Coronary artery (tissue), 2 donors: Measurements from ENCODE around the gene POLRMT.
A peak's percentile ranks its signal among the peaks of the same experiment; 100 is the strongest.

Experiments used
- DNase-seq: peaks from one replicate; pipeline ENCODE4 v3.0.0-alpha.2; 2017; ENCODE audit warnings: low spot score
- H3K27ac ChIP-seq, 2 donors: fragments of 200-600 bp; sonication (generic); one replicate each; pipeline ENCODE4 v1.5.1; 2016 to 2019
- H3K4me3 ChIP-seq: fragments of 200-600 bp; sonication (generic); 2 replicates; pipeline ENCODE4 v1.5.1; 2016; ENCODE audit warnings: mild to moderate bottlenecking, moderate library complexity
- CTCF ChIP-seq: fragments of 200-600 bp; sonication (generic); IDR thresholded peaks from one replicate; pipeline ENCODE4 v1.5.1; 2019; ENCODE audit warnings: antibody characterized with exemption

Gene POLRMT

DNA sequence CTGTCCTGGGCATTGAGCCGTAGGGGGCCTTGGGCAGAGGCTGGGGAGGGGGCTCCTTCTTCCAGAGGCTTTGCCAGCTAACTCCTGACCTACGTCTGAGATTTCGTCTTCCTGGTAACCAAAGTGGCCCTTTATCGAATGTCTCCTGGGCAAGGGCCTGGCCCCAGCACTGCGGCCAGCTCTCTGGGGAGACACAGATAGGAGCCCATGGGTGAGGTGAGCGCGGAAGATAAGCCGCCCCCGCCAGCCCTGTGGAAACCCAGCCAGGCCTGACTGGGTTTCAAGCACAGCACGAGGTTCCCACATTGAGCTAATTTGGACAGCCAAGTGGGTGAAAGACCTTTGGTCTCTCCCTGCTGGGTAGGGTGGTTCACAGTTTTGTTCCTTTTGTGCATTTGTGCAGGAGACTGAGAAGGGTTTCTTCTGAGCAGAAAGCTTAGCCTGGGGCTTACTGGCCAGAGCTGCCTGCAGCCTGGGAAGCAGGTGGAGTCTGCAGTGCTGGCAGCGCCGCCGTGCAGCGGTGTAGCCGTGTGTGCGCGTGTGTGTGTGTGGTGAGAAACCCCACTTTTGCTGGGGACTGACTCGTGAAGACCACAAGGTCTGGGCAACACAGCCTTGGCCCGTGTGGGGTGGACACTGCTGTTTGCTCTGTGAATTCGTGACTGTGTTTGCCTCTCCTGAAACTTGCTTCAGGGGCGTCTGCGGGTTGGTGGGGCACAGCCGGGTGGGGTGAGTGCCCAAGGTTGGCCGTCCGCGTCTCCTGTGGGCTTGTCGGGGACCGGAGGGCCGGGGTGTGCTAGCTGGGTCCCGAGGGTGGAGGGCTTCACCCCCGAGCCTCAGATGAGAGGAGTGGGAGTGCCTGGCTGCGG is 58.4 kb downstream of the POLRMT start:
- no peak for DNase-seq
- H3K27ac ChIP-seq, result peak overlapping the region in 1 of 2 donors; percentile 16
- no peak for TF ChIP-seq CTCF
- peak overlapping the region; percentile 56 for H3K4me3 ChIP-seq

GRCh38 chr19:573519-573825 is 59.9 kb downstream of the POLRMT start:
- no peak for TF ChIP-seq CTCF
- DNase-seq, result no peak
- Histone ChIP-seq H3K27ac (no peak overlapping the region), H3K4me3 (peak overlapping the region; percentile 83)

DNA sequence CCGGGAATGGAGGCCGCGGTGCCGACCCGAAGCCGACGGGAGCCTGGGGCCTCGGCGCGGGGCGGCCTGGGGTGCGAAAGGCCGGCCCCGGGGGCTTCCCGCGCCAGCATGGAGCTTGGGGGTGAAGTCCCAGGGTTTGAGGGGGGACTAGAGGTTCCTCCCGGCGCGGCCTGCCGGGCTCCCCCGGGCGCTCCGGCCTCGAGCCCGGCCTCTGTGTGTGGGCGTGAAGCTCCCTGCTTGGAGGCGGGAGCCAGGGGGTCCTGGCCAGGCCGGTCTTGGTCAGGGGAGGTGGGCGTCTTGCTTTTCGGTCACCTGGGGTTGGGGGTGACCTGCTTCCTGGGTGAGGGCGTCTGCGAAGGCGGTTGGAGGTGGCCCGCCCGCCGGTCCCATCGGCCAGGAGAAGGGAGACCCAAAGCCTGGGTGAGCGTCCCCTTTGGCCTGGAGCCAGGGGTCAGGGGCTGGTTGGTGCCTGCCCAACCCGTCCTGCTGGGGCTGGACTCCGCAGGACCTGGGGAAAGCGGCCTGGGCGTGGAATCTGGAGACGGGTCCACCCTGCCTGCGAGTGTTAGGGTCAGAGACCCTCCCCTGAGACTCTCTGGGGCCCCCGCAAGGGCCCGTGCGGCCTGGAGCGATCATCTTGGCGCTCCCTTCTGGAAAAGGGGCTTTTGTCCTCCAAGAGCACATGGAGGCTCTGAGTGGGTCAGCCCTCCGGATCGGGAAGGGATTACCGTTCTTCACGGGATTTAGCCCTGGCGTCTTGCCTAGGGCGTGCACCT is 60.4 kb downstream of the POLRMT start:
- DNase-seq, result no peak
- TF ChIP-seq CTCF, result no peak
- peak overlapping the region; percentile 83 for H3K4me3 ChIP-seq
- H3K27ac ChIP-seq, result peak overlapping the region; percentile 82 to 84

DNA sequence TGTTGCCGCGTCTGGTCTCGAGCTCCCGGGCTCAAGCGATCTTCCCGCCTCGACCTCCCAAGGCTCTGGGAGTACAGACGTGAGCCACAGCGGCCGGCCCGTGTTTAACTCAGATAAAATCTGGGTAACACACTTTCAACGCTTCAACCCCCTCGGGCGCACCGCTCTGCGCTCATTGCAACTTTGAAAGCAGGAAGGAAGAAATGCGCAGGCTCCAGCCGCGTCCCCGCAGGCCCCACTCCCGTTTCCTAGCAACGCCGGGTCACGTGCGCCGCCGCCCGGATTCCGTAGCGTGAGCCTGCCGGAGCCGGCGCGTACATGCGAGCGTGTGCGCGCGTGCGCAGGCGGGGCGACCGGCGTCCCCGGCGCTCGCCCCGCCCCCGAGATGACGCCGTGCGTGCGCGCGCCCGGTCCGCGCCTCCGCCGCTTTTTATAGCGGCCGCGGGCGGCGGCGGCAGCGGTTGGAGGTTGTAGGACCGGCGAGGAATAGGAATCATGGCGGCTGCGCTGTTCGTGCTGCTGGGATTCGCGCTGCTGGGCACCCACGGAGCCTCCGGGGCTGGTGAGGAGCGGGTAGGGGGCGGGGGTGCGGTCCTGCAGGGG is 61.1 kb downstream of the POLRMT start, which contains the start of gene BSG:
Gene BSG, plus strand, starts transcription at position 457 of the 603 bp plus-strand sequence. Its CDS starts 39 bp downstream, at position 496.
- TF ChIP-seq CTCF, result no peak
- DNase-seq, result peak; percentile 98

DNA sequence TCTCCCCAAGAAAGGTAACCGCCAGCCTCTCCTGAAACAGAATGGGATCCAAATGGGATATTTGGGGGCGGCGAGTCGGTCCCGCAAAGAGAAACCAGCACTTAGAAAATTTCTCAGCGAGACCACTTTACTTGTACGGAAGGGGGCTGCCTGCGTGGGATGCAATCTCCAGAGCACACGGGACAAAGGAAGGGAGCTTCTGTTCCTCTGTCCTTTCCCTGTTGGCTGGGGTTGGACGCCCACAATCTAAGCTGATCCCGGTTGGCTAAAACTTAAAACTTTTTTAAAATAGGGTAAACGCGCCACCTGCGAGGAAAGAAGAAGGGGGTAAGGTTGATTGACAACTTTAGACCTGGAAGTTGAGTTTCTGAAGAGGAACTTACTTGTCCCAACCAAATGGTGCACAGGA is 61.8 kb downstream of the POLRMT start:
- no peak for DNase-seq
- H3K4me3 ChIP-seq, result peak overlapping the region; percentile 83
- H3K27ac ChIP-seq, result peak overlapping the region; percentile 54 to 82
- TF ChIP-seq CTCF, result no peak

More for the DNA sequence above, 61.1 kb downstream of the POLRMT start, which contains the start of gene BSG:
- peak within 1 kb of the TSS; percentile 83 for H3K4me3 ChIP-seq
- H3K27ac ChIP-seq, result peak within 1 kb of the TSS; percentile 82 to 84

GRCh38 chr19:570937-571565 is 62.3 kb downstream of the POLRMT start:
- Histone ChIP-seq H3K4me3 (peak overlapping the region; percentile 83), H3K27ac (peak overlapping the region in 1 of 2 donors; percentile 82)
- TF ChIP-seq CTCF, result no peak
- DNase-seq, result no peak
